B cell (primary cell): ENCODE data around the gene NKAIN2. TPM values are rescaled to one million over a fixed set of nuclear protein-coding genes. Genes with fewer than 3 reads are reported as not detected.

Experiments
- ATAC-seq: fragments of 200-7000 bp; cut with Tn5 transposase; one replicate; pipeline ENCODE4 v1.10.0; 2021; ENCODE audit warnings: low read depth, mild to moderate bottlenecking, moderate number of reproducible peaks, moderate library complexity
- CTCF ChIA-PET: fragments of 350-600 bp; sonication (Branson Sonifier 250); formaldehyde crosslinking; loops from one replicate; lab custom pipeline; 2021; ENCODE audit warnings: antibody characterized with exemption, inconsistent platforms; lab: Charles Lee
- POLR2A ChIA-PET: fragments of 350-600 bp; sonication (Branson Sonifier 250); formaldehyde crosslinking; loops from one replicate; lab custom pipeline; 2021; ENCODE audit warnings: antibody characterized with exemption; lab: Charles Lee
- DNase-seq: peaks from one replicate; pipeline ENCODE4 v3.0.0; 2013
- H2AFZ ChIP-seq: 2 replicates; pipeline ENCODE4 v1.6.1; 2012; ENCODE audit warnings: mild to moderate bottlenecking, low read depth, low read length; ENCODE audit not compliant: insufficient read depth, poor library complexity, severe bottlenecking
- H3K27ac ChIP-seq, 2 donors: 1 replicate in 1 of 2; 2 replicates in 1 of 2; pipeline ENCODE4 v1.5.1; 2012 to 2013; ENCODE audit warnings: low read length in 2 of 2, mild to moderate bottlenecking in 2 of 2, moderate library complexity in 1 of 2
- H3K27me3 ChIP-seq, 4 experiments: fragments of 200-600 bp in 1 of 4; sonication (generic) in 1 of 4; replicated peaks in 1 of 4; 1 replicate in 2 of 4; 2 replicates in 2 of 4; pipeline versions ENCODE4 v1.6.1 to v1.7.0; 2013 to 2016; ENCODE audit warnings: low read length in 3 of 4, mild to moderate bottlenecking in 2 of 4, mixed read lengths in 1 of 4, moderate library complexity in 1 of 4; ENCODE audit not compliant: insufficient read depth in 4 of 4, control insufficient read depth in 3 of 4; ENCODE audit errors: control extremely low read depth in 1 of 4
- H3K36me3 ChIP-seq, 2 experiments: replicated peaks in 1 of 2; 1 replicate in 1 of 2; 2 replicates in 1 of 2; pipeline versions ENCODE4 v1.6.1 to v1.7.1; 2013; ENCODE audit warnings: low read length in 1 of 2; ENCODE audit not compliant: insufficient read depth in 2 of 2, control insufficient read depth in 1 of 2; ENCODE audit errors: control extremely low read depth in 1 of 2, extremely low read depth in 1 of 2
- H3K4me1 ChIP-seq, 2 donors: fragments of 200-600 bp in 1 of 2; sonication (generic) in 1 of 2; 1 replicate in 1 of 2; 2 replicates in 1 of 2; pipeline versions ENCODE4 v1.5.1 to v1.6.1; 2013 to 2017; ENCODE audit warnings: low read length in 2 of 2; ENCODE audit not compliant: control insufficient read depth in 2 of 2, insufficient read depth in 2 of 2
- H3K4me2 ChIP-seq: replicated peaks from 2 replicates; pipeline ENCODE3; 2012; ENCODE audit warnings: mild to moderate bottlenecking, low read depth, low read length; ENCODE audit not compliant: poor library complexity, severe bottlenecking
- H3K4me3 ChIP-seq, 5 experiments: fragments of 200-600 bp in 1 of 5; sonication (generic) in 1 of 5; 1 replicate in 3 of 5; 2 replicates in 2 of 5; pipeline versions ENCODE4 v1.5.1 to v1.7.0; 2011 to 2016; ENCODE audit warnings: low read length in 4 of 5, mild to moderate bottlenecking in 4 of 5, low read depth in 2 of 5, control low read depth in 1 of 5, moderate library complexity in 1 of 5; ENCODE audit not compliant: insufficient read depth in 1 of 5; ENCODE audit errors: control extremely low read depth in 1 of 5, extremely low read depth in 1 of 5
- H3K79me2 ChIP-seq: fragments of 200-600 bp; sonication (generic); one replicate; pipeline ENCODE4 v1.6.0; 2016; ENCODE audit warnings: low read length; ENCODE audit not compliant: control insufficient read depth, insufficient read depth
- H3K9ac ChIP-seq: fragments of 200-600 bp; sonication (generic); 2 replicates; pipeline ENCODE4 v1.6.1; 2017; ENCODE audit warnings: mild to moderate bottlenecking, low read length, moderate library complexity
- H3K9me3 ChIP-seq, 3 donors: one replicate each; pipeline versions ENCODE4 v1.6.1 to v1.7.1; 2013; ENCODE audit warnings: low read length in 2 of 3; ENCODE audit not compliant: control insufficient read depth in 2 of 3, insufficient read depth in 1 of 3; ENCODE audit errors: control extremely low read depth in 1 of 3
- H4K20me1 ChIP-seq: 2 replicates; pipeline ENCODE4 v1.6.0; 2012; ENCODE audit warnings: mild to moderate bottlenecking, low read length; ENCODE audit not compliant: insufficient read depth, control insufficient read depth, poor library complexity, severe bottlenecking
- H3K27ac Mint-ChIP-seq: one replicate; pipeline ENCODE4 v1.8.0; 2021; ENCODE audit warnings: mixed read lengths
- H3K27me3 Mint-ChIP-seq: one replicate; pipeline ENCODE4 v1.8.0; 2021; ENCODE audit warnings: mixed read lengths
- H3K4me1 Mint-ChIP-seq: one replicate; pipeline ENCODE4 v1.8.0; 2021; ENCODE audit warnings: mixed read lengths
- H3K4me3 Mint-ChIP-seq: one replicate; pipeline ENCODE4 v1.8.0; 2021; ENCODE audit warnings: mixed read lengths
- H3K9me3 Mint-ChIP-seq: one replicate; pipeline ENCODE4 v1.8.0; 2022; ENCODE audit warnings: mixed read lengths; ENCODE audit not compliant: insufficient read depth
- EZH2 ChIP-seq: IDR thresholded peaks from 2 replicates; pipeline ENCODE4 v1.6.1; 2012; ENCODE audit warnings: borderline replicate concordance, low read depth, mild to moderate bottlenecking, moderate library complexity, low read length; ENCODE audit not compliant: insufficient read depth, poor library complexity, severe bottlenecking
- WGBS: methylation state at CpG from one replicate; pipeline ENCODE4 v1.1.5; 2013; ENCODE audit warnings: missing lambda C conversion rate; ENCODE audit not compliant: insufficient coverage; 5-methylcytosine and 5-hydroxymethylcytosine counted together
- intact Hi-C: fragments of 100-400 bp; cut with micrococcal nuclease; formaldehyde crosslinking; loops from one replicate; pipeline ENCODE4 v1.10.0; 2022
- polyA plus RNA-seq: library from polyadenylated mRNA; depleted of rRNA; stranded (reverse); fragments of >200 nt; gene quantifications from 2 replicates; pipeline ENCODE4 v1.2.3, GENCODE V29; 2012
- total RNA-seq, 2 donors: library from RNA; stranded (reverse); fragments of 120-200 nt in 1 of 2; gene quantifications; 1 replicate in 1 of 2; 2 replicates in 1 of 2; pipeline versions ENCODE4 v1.2.3 to v1.2.4, GENCODE V29; 2013 to 2022
- TF ChIP-seq, protein P1 (sequence below): fragments of 200-600 bp; IDR thresholded peaks from one replicate; pipeline ENCODE4 v1.8.0; 2022; ENCODE audit warnings: antibody characterized with exemption, mild to moderate bottlenecking

NKAIN2 gene
- total and polyA plus RNA-seq, 2 donors (not counting 1 experiment from before 2014, with no cell fraction given), result not detected

DNA sequence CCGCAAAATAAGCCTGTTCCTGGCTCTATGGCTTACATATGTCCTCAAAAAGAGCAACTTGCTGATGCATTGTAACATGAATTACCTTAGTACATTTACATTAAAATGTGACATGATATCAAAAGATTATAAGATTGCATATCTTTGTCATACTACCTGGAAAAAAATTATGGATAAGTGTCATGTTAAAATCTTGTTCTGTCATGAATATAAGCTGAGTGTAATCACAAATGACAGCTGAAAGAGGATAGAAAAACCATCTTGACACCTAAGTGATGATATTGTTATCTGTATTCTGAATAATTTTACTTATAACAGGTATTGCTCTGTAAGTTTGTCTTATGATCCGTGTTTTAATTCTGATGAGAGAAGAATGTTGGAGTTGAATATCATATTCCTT is 655.6 kb downstream of the NKAIN2 start:
- Histone ChIP-seq H3K4me3 (no peak overlapping the region), H2AFZ (no peak overlapping the region), H3K27me3 (no peaks in the 10 kb centered on the region), H3K79me2 (no peaks in the 10 kb centered on the region), H3K4me1 (no peaks in the 10 kb centered on the region), H3K27ac (no peak overlapping the region), H3K9me3 (peaks cover 0 to under 1% (median 0%) of the 10 kb centered on the region in 3 donors), H3K4me2 (no peak overlapping the region), H3K9ac (no peak overlapping the region), H3K36me3 (no peaks in the 10 kb centered on the region), H4K20me1 (no peaks in the 10 kb centered on the region)
- Mint-ChIP-seq H3K27me3 (no peaks in the 10 kb centered on the region), H3K9me3 (no peaks in the 10 kb centered on the region), H3K4me3 (no peak overlapping the region), H3K4me1 (no peaks in the 10 kb centered on the region), H3K27ac (no peak overlapping the region)
- no peak for ATAC-seq
- intact Hi-C loops, result no loop called here
- no peak for DNase-seq
- CTCF ChIA-PET, result no interaction called here
- TF ChIP-seq, protein P1, sequence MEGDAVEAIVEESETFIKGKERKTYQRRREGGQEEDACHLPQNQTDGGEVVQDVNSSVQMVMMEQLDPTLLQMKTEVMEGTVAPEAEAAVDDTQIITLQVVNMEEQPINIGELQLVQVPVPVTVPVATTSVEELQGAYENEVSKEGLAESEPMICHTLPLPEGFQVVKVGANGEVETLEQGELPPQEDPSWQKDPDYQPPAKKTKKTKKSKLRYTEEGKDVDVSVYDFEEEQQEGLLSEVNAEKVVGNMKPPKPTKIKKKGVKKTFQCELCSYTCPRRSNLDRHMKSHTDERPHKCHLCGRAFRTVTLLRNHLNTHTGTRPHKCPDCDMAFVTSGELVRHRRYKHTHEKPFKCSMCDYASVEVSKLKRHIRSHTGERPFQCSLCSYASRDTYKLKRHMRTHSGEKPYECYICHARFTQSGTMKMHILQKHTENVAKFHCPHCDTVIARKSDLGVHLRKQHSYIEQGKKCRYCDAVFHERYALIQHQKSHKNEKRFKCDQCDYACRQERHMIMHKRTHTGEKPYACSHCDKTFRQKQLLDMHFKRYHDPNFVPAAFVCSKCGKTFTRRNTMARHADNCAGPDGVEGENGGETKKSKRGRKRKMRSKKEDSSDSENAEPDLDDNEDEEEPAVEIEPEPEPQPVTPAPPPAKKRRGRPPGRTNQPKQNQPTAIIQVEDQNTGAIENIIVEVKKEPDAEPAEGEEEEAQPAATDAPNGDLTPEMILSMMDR, result no peak
- TF ChIP-seq EZH2, result no peak
- WGBS, result no CpG with 5 or more reads among the region's 2 CpGs
- POLR2A ChIA-PET, result no interaction called here

DNA sequence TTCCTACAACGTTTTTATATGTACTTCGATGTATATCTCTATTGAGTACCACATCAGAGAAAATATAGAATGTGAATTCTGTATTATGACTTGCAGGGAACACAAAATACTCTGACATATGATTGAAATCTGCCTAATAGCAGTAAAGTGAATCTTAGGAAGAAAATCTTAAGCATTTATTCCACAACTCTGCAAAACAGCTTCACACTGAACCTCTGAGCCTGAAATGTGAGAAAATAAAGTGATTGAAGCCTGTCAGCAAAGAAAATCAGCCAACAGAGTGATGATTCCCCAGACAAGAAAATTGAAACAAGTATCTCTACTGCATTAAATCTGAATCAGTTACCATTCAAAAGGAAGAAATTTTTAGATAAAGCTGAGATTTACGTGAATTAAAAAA is 659.1 kb downstream of the NKAIN2 start:
- ChIA-PET POLR2A (no interaction called here), CTCF (no interaction called here)
- no peaks in the 10 kb centered on the region for H3K4me1 Mint-ChIP-seq
- Histone ChIP-seq H3K4me3 (no peak overlapping the region), H4K20me1 (no peaks in the 10 kb centered on the region), H3K27ac (no peak overlapping the region), H3K4me1 (no peaks in the 10 kb centered on the region), H3K9me3 (peaks cover 0 to 2% (median 0%) of the 10 kb centered on the region in 3 donors), H2AFZ (no peak overlapping the region), H3K9ac (no peak overlapping the region), H3K27me3 (no peaks in the 10 kb centered on the region), H3K4me2 (no peak overlapping the region), H3K79me2 (no peaks in the 10 kb centered on the region), H3K36me3 (no peaks in the 10 kb centered on the region)
- WGBS, result no CpG with 5 or more reads among the region's 3 CpGs
- TF ChIP-seq EZH2, result no peak
- TF ChIP-seq, protein P1, result no peak
- ATAC-seq, result no peak
- peaks cover 2% of the 10 kb centered on the region for H3K9me3 Mint-ChIP-seq
- intact Hi-C loops, result no loop called here
- H3K27me3 Mint-ChIP-seq, result no peaks in the 10 kb centered on the region
- H3K4me3 Mint-ChIP-seq, result no peak overlapping the region
- DNase-seq, result no peak
- no peak overlapping the region for H3K27ac Mint-ChIP-seq
